Nephron (organoid): Measurements from ENCODE around the gene KCNMA1.
A peak's percentile ranks its signal among the peaks of the same experiment; 100 is the strongest.

Experiments
- H3K27ac Mint-ChIP-seq, 3 experiments: 2 replicates each; pipeline ENCODE4 v1.8.0; 2020; ENCODE audit warnings: mixed read lengths in 3 of 3, mild to moderate bottlenecking in 2 of 3, moderate library complexity in 1 of 3
- H3K27me3 Mint-ChIP-seq: 2 replicates; pipeline ENCODE4 v1.8.0; 2021; ENCODE audit warnings: low read depth, mild to moderate bottlenecking, moderate library complexity, mixed read lengths
- H3K36me3 Mint-ChIP-seq: 2 replicates; pipeline ENCODE4 v1.8.0; 2020; ENCODE audit warnings: low read depth, mixed read lengths
- H3K4me1 Mint-ChIP-seq: 2 replicates; pipeline ENCODE4 v1.8.0; 2020; ENCODE audit warnings: mixed read lengths
- H3K4me3 Mint-ChIP-seq, 3 experiments: 2 replicates each; pipeline ENCODE4 v1.8.0; 2020; ENCODE audit warnings: mild to moderate bottlenecking in 3 of 3, mixed read lengths in 3 of 3, moderate library complexity in 2 of 3
- H3K9me3 Mint-ChIP-seq: 2 replicates; pipeline ENCODE4 v1.8.0; 2020; ENCODE audit warnings: mixed read lengths
- TF ChIP-seq, protein P1 (sequence below), 3 experiments: fragments of 200-600 bp; sonication (generic); IDR thresholded peaks; one replicate each; pipeline ENCODE4 v1.5.0; 2021; ENCODE audit warnings: antibody characterized with exemption in 3 of 3; ENCODE audit not compliant: unreplicated experiment in 3 of 3

Gene KCNMA1

DNA sequence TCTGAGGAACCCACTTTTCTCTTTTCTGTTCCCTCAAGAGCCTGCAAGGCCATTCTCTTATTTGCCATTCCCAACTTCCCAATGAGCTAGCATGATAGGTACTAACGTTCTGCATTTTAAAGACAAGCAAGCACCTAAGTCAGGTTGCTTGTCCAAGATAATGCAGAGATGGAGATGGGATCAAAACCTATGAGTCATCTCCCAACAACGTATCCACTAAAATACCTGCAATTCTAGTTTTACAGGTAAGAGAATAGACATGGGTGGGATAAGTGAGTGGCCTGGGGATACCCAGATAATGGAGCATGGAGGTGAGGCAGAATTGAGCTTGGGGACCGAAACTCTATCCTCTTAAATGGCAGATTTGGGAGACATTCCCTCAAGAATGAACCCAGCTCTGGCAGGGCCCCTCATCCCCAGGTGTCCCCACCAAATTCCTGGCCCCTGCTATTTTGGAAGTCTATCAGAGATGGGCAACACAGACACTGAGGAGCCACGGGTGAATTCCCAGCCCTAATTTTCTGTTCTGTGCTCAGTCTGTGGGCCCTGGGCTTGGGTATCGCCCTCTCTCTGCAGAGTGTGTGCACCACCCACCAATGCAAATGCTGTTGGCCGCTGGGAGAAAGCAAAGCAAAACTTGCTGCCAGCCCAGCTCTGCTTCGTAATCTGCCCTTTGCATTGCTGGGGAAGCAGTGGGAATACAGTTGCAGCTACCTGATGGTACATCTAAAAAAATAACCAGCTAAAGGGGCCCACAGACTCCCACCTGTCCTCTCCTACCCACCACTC, 98.3 kb downstream of the KCNMA1 start:
- Mint-ChIP-seq H3K27ac (no peak overlapping the region), H3K4me1 (peaks cover under 1% of the 10 kb centered on the region), H3K4me3 (no peak overlapping the region), H3K36me3 (peaks cover 4% of the 10 kb centered on the region), H3K9me3 (peaks cover 19% of the 10 kb centered on the region), H3K27me3 (peaks cover 5% of the 10 kb centered on the region)
- TF ChIP-seq, protein P1, sequence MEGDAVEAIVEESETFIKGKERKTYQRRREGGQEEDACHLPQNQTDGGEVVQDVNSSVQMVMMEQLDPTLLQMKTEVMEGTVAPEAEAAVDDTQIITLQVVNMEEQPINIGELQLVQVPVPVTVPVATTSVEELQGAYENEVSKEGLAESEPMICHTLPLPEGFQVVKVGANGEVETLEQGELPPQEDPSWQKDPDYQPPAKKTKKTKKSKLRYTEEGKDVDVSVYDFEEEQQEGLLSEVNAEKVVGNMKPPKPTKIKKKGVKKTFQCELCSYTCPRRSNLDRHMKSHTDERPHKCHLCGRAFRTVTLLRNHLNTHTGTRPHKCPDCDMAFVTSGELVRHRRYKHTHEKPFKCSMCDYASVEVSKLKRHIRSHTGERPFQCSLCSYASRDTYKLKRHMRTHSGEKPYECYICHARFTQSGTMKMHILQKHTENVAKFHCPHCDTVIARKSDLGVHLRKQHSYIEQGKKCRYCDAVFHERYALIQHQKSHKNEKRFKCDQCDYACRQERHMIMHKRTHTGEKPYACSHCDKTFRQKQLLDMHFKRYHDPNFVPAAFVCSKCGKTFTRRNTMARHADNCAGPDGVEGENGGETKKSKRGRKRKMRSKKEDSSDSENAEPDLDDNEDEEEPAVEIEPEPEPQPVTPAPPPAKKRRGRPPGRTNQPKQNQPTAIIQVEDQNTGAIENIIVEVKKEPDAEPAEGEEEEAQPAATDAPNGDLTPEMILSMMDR (IDR thresholded peaks at IDR 0.05; ENCODE audit: unreplicated experiment in 3 of 3), result no peak

DNA sequence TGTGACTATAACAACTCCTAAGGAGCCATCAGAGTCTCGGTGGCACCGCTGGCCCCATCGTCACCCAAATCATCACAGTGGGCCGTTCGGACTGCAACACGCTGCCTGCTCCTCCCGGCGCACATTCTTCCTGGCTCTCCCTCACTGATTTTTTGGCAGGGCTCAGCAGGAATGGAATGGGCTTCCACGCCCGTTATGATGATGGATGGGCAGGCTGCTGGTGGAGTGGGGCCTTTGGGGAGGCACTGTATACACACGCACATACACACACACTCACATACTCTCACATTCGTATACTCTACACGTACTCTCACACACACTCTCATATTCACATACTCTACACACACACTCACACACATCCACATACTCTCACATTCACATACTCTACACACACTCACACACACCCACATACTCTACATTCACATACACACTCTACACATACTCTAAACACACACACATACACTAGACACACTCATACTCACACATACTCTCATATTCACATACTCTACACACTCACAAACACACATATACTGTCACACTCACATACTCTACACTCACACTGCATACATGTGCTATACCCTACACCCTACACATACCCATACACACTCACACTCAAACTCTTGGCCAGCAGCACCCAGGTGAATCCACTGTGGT, 99.8 kb downstream of the KCNMA1 start:
- Mint-ChIP-seq H3K27ac (no peak overlapping the region), H3K36me3 (no peaks in the 10 kb centered on the region), H3K4me1 (peaks cover 14% of the 10 kb centered on the region), H3K27me3 (peaks cover 9% of the 10 kb centered on the region), H3K4me3 (no peak overlapping the region), H3K9me3 (peaks cover 10% of the 10 kb centered on the region)
- TF ChIP-seq, protein P1 (IDR thresholded peaks at IDR 0.05; ENCODE audit: unreplicated experiment in 3 of 3), result no peak

DNA sequence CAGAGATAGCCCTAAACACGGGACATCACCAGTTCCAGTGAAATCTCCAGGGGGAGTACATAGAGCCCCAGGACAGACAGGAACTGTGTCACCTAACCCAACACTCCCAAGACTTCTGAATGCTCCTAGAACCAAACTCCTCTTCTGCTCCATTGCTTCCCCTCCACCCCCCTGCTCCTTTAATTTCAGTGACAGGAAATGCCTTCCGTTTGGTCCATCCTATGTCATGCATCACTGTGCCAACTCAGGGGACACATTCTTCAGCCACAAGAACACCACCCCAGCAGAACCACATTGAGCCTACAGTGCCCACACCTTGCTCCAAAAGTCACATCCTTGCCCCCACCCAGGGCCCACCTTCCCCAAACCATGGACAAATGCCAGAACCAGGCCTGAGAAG, 100.5 kb downstream of the KCNMA1 start:
- H3K4me3 Mint-ChIP-seq, result no peak overlapping the region
- H3K4me1 Mint-ChIP-seq, result peaks cover 18% of the 10 kb centered on the region
- TF ChIP-seq, protein P1 (IDR thresholded peaks at IDR 0.05; ENCODE audit: unreplicated experiment in 3 of 3), result no peak
- H3K27ac Mint-ChIP-seq, result no peak overlapping the region
- H3K36me3 Mint-ChIP-seq, result no peaks in the 10 kb centered on the region
- H3K9me3 Mint-ChIP-seq, result peaks cover 5% of the 10 kb centered on the region
- peaks cover 9% of the 10 kb centered on the region for H3K27me3 Mint-ChIP-seq

DNA sequence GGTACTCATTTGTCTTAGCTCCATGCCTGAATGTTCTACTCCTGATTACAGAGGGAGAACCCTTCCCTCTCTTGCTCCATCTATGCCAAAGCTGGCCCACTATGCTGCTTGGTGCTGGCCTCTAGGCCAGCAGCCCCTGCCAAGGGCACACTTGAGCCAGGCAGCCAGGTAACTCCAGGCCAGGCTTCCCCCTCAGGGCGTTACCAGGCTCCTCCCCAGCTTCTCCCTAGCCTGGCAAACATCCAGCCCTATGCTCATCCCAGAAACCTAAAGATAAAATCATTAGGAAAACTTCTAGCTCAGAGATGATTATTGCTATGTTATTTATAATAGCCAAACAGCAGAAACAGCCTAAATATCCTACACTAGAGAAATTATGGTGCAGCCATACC, 103.7 kb downstream of the KCNMA1 start:
- Mint-ChIP-seq H3K9me3 (no peaks in the 10 kb centered on the region), H3K27me3 (peaks cover 4% of the 10 kb centered on the region), H3K4me3 (no peak overlapping the region), H3K4me1 (peaks cover 28% of the 10 kb centered on the region), H3K36me3 (no peaks in the 10 kb centered on the region), H3K27ac (peak overlapping the region in 2 of 3 experiments; percentile 33 to 85)
- TF ChIP-seq, protein P1 (IDR thresholded peaks at IDR 0.05; ENCODE audit: unreplicated experiment in 3 of 3), result no peak

DNA sequence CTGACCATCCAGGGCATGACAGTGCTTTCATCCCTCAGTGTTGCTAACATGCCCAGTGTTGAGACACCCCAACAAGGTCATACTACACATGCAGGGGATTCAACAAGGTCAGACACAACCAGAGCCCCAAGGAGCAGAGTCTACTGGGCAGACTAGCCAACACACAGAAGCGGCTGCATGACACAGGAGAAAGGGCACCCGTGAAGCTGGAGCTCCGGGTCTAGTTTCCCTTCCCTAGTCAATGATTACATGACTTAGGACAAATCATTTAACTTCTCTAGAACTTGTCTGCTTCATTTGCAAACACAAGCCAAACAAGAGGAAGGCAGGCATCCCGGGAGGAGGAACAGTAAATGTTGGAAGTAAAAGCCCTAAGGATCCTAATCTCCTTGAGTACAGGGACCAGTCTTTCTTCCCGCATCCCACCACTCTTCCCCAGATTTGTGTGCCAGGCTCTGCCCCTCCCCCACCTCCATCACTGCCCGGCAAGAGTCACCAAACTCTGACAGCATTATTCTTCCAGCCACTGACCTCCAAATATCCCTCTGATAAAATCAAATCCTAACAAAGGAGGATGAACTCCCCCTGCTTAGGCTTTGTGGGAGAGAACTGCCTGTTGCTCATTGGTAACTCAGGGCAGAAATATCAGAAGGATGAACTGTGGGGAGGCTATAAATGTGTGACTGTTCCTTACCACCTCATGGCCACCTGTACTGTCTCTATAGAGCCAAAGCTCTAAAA, 104.3 kb downstream of the KCNMA1 start:
- Mint-ChIP-seq H3K36me3 (no peaks in the 10 kb centered on the region), H3K4me3 (no peak overlapping the region), H3K4me1 (peaks cover 28% of the 10 kb centered on the region), H3K27me3 (peaks cover 4% of the 10 kb centered on the region), H3K9me3 (no peaks in the 10 kb centered on the region), H3K27ac (peak overlapping the region; percentile 33 to 85 (median 57))
- TF ChIP-seq, protein P1 (IDR thresholded peaks at IDR 0.05; ENCODE audit: unreplicated experiment in 3 of 3), result no peak
